Measurements from ENCODE around the gene PSME2.

- TF ChIP-seq CTCF (IDR thresholded peaks at IDR 0.05) (no peak), POLR2A (IDR thresholded peaks at IDR 0.05) (no peak)
These were observed 33.0 kb downstream of the PSME2 start for GRCh38 chr14:24113379-24113800.
